Measurements from ENCODE around the gene ELN.

DNA sequence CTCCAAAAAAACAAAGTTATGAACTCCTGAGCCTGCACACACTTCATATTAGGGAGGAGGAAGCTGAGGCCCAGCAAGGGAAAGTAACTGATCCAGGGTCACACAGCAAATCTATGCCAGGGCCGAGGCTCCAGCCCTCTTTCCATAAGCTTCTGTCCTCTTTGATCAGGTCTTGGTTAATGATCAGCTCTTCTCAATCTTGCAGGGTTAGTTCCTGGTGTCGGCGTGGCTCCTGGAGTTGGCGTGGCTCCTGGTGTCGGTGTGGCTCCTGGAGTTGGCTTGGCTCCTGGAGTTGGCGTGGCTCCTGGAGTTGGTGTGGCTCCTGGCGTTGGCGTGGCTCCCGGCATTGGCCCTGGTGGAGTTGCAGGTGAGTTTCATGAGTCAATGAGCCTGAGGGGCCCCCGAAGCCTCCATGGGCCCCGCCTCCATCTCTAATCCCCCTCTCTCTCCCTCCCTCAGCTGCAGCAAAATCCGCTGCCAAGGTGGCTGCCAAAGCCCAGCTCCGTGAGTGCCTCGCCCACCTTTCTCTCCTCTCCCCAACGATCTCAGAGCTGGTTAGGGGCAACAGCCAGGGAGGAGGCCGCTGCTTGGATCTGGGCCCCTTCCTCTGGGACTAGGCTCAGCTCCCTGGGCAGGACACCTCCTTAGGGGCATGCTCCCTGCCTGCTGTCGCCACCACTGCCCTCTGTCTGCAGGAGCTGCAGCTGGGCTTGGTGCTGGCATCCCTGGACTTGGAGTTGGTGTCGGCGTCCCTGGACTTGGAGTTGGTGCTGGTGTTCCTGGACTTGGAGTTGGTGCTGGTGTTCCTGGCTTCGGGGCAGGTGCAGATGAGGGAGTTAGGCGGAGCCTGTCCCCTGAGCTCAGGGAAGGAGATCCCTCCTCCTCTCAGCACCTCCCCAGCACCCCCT lies 32.0 kb downstream of the ELN start:
- TF ChIP-seq EZH2 (IDR thresholded peaks at IDR 0.05; ENCODE audit: borderline replicate concordance): no peak
- TF ChIP-seq, protein P1, sequence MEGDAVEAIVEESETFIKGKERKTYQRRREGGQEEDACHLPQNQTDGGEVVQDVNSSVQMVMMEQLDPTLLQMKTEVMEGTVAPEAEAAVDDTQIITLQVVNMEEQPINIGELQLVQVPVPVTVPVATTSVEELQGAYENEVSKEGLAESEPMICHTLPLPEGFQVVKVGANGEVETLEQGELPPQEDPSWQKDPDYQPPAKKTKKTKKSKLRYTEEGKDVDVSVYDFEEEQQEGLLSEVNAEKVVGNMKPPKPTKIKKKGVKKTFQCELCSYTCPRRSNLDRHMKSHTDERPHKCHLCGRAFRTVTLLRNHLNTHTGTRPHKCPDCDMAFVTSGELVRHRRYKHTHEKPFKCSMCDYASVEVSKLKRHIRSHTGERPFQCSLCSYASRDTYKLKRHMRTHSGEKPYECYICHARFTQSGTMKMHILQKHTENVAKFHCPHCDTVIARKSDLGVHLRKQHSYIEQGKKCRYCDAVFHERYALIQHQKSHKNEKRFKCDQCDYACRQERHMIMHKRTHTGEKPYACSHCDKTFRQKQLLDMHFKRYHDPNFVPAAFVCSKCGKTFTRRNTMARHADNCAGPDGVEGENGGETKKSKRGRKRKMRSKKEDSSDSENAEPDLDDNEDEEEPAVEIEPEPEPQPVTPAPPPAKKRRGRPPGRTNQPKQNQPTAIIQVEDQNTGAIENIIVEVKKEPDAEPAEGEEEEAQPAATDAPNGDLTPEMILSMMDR (IDR thresholded peaks at IDR 0.05; ENCODE audit: poor library complexity): no peak

Measured in hepatocyte (in vitro differentiated cells).